NCI-H526 treated with DMSO at 0.1 percent for 48 hours (cell line): ENCODE measurements around the gene NQO2.
A peak's percentile ranks its signal among the peaks of the same experiment; 100 is the strongest.
"Not testable (repeated sequence)": the region's sequence is repeated elsewhere in the genome, so short reads cannot be mapped to it uniquely, and the experiment has no call there.

ENCODE experiments used
- DNase-seq: peaks from one replicate; lab custom pipeline; 2025; lab: John Stamatoyannopoulos, UW

Gene NQO2

DNA sequence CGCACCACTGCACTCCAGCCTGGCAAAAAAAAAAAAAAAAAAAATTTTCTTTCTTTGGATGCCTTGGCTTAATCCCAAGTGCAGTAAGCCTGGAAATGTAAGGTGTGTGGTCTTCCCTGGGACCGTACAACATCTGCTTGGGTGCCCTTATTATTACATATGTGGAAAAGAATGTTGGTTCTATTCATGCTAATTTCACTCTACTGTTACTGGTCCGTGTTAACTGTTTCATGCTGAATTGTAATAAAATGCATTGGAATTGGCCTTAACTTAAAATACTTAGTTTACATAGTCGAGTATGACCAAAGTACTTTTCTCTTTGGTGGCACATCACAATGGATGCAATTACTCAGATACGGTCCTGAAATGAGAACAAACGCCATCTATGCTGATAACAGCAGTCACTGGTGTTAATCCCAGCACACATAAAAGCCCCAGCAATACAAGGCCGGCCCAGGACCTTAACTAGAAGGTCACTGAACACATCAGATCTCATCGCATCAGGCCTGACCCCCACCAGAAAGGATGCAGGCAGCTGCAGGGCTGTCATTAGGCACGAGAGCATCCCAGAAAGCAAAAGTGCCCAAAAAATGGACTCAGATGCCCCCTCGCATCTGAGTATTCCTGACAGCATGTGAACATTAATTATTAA, 29.5 kb upstream of the NQO2 start:
- DNase-seq, result no peak

DNA sequence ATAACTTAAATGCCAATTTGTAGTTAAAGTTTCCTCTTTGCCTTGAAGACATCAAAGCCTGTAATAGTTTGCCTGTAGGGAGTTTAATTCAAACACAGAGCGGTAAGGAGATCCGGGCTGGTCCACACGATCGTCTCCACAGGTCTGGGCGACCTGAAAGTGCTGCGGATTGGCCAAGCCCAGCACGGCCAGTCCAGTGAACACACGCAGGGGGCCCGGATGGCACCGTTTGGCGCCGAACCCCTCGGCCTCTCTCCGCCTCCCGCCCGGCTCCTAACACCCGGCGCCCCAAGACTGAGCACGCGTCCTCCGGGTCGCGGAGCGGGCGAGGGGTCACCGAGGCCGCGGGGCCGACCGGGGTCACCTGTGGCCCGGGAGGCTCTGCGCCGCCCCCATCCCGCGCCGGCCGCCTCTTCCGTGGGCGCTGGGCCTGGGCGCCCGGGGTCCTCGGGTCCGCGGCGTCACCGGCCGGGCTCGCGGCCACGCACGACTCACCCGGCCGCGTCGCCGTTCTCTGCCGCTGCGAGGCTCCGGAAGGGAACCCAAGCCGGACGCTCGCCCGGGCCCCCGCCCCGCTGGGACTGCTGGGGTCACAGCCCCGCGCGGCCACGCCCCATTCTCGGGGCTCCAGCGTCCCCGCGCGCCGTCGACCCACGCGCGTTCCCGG, 28.8 kb upstream of the NQO2 start:
- peak; percentile 45 for DNase-seq

DNA sequence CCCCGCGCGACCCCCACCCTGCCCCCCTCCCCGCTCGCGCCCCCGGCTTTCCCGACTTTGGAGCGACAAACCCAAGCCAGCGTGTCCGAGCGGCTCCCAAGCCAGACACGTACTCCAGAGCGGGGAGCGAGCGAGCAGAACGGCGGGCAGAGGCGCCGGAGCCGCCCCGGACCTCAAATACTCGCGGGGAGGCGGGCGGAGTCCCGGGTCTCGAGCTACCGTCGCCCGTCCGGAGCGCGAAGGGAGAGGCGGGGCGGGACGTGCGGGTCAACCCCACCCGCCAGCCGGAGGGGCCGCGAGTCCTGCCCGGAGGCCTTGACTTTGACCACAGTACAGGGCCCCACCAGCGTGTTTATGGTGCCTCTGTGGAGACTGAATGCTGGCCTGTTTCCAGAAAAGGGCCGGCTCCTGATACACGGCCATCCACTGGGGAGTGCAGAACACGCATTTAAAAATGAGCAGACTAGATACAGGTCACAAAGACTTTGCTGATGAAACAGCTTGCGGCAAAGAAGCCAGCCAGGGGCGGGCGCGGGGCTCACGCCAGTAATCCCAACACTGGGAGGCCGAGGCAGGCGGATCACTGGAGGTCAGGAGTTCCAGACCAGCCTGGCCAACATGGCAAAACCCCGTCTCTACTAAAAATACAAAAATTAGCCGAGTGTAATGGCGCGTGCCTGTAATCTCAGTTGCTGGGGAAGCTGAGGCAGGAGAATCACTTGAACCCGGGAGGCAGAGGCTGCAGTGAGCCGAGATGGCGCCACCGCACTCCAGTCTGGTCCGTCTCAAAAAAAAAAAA, 28.1 kb upstream of the NQO2 start, which contains the start of gene SERPINB6:
Gene SERPINB6, minus strand, starts transcription at position 148 of the 799 bp plus-strand sequence. CDS start 12,235 bp downstream, outside the sequence.
- DNase-seq, result no peak

DNA sequence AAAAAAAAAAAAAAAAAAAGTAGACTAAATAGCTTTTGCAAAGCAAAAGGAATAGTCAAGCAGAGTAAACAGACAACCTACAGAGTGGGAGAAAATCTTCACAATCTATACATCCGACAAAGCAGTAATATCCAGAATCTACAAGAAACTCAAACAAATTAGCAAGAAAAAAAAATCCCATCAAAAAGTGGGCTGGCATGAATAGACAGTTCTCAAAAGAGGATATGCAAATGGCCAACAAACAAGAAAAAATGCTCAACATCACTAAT, 27.5 kb upstream of the NQO2 start:
- DNase-seq, result not testable (repeated sequence)

DNA sequence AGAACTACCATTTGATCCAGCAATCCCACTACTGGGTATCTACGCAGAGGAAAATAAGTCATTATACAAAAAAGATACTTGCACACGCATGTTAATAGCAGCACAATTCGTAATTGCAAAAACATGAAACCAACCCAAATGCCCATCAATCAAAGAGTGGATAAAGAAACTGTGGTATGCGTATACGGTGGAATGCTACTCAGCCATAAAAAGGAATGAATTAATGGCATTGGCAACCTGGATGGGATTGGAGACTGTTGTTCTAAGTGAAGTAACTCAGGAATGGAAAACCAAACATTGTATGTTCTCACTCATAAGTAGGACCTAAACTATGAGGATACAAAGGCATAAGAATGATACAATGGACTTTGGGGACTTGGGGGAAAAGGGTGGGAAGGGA, 27.0 kb upstream of the NQO2 start:
- DNase-seq, result not testable (repeated sequence)

DNA sequence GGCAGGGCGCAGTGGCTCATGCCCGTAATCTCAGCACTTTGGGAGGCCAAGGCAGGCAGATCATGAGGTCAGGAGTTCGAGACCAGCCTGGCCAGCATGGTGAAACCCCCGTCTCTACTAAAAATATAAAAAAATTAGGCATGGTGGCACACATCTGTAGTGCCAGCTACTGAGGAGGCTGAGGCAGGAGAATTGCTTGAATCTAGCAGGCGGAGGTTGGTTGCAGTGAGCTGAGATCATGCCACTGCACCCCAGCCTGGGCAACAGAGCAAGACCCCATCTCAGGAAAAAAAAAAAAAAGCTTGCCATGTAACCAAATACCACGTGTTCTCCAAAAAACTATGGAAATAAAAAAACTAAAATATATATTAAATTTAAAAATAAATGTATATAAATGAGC, 26.5 kb upstream of the NQO2 start:
- not testable (repeated sequence) for DNase-seq

DNA sequence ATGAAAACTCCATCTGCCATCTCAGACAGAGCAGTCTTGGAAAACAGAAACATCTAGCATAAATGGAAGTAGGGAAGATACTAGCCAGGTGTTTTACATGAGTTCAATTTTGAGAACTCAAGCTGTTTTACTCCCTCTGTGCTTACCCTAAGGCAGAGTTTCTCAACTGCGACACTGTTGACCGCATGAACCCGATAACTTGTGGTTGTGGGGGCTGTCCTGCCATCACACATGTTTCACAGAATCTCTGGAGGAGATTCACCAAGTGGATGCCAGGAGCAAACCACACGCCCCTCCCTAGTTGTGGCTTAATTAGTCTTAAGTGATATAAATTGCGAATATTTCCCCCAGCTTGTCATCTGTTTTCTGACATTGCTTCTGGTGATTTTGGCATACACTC, 26.0 kb upstream of the NQO2 start:
- DNase-seq, result no peak

DNA sequence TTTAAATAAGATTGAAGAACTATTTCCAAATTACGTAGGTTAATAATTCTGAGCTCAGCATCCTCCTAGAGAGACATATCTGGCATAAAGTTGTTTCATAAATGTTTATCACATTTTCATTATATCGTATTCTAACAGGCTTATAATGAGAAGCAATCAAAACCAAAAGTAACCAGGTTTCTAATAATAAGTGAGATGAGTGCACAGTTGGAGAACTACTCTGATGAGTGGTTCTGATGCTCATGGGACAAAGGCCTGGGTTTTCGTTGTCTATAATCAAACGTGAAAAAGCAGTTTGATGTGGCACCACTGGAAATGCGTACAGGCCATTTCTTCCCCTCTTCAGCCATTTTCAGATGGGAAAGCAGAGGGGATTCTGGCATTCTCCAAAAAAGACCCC, 23.6 kb upstream of the NQO2 start:
- no peak for DNase-seq

DNA sequence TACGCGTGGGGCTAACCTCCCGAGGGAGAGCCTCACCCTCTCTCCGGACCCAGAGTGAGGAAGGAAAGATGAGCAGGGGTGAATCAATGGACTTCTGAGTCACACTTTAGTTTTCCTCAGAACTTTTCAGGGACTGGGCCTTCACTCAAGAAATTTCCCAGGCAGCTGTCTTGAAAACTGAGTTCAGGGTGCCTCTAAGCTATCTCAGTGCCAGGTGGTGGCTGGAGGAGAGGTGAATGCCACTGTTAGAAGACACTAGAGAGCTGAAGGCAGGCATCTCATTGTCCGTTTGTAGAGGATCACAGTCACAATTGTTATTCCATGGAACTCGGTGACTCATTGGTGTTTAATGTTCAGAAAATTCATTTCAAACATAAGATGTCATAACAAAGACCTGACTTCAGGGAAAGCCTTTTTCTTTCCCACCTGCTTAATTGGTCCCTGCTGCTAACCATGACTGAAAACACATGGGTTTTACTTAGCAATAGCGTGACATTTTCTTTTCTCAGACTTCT, 23.1 kb upstream of the NQO2 start:
- no peak for DNase-seq

DNA sequence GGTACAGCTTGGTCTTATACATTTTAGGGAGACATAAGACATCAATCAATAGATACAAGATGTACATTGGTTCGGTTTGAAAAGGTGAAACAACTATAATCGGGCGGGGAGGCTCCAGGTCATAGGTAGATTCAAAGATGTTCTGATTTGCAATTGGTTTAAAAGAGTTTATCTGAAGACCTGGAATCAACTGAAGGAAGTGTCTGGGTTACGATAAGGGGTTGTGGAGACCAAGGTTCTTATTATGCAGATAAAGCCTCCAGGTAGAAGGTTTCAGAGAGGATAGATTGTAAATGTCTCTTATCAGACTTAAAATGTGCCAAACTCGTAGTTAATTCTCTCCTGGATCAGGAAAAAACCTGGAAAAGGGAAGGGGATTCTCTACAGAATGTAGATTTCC, 22.4 kb upstream of the NQO2 start:
- no peak for DNase-seq

DNA sequence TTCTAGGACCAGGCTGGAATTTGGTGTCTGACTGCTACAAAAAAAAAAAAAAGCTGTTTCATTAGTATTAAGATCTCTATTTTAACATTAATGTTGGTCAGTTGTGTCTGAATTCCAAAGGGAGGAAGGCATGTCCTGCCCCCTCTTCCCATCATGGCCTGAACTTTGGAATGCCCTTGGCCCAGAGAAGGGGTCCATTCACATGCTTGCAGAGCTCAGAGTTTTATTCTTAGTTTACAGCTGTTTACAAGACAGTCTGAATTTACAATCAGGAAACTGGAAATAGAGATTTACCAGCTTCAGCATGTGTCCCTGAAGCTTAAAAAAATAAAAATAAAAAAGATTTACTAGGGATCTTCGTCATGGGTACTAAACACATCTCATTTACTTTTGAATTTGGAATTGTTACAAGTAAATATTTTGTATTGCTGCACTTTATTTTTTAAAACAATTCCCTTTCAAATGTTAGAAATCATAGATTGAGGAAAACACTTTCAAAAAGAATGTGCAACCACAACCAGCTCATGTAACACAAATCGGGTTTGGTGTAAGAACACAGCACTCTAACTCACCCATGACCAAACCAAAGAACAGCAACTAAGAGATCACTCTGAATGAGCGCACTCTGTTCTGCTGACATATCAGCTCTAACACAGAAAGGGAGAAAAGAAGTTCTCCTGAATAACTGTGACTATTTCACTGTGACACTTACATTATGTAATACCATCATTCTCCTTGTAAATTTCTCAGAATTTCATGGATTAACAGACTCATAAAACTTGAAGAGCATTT, 21.7 kb upstream of the NQO2 start:
- no peak for DNase-seq

DNA sequence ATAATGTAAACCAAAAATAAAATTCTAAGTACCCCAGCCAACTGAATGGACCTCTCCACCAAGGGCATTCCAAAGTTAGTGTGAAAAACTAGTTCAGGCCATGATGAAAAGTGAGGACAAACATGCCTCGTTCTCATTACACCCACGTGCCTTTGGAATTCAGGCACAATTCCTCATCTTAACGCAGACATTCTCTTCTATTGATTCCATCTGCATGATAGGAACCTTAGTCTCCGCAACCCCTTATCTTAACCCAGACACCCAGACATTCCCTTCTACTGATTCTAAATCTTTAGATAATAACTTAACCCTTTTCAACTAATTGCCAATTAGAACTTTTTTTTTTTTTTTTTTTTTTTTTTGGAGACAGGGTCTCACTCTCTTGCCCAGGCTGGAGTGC, 20.8 kb upstream of the NQO2 start:
- no peak for DNase-seq

DNA sequence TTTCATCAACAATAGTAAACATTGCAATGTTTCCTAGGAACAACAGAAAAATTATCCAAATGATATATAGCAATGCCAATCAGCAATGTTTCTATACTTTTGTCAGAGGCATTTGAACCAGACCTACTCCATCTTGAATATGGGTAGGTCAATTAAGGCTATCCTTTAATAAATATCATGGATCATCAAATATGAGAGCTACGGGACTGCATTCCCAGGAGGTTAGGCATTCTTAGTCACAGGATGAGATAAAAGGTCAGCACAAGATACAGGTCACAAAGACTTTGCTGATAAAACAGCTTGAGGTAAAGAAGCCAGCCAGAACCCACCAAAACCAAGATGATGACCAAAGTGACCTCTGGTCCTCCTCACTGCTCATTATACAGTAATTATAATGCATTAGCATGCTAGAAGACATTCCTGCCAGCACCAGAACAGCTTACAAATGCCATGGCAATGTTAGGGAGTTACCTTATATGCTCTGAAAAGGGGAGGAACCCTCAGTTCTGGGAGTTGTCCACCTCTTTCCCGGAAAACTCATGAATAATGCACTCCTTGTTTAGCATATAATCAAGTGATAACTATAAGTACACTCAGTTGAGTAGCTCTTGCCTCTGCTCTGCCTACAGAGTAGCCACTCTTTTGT, 19.8 kb upstream of the NQO2 start:
- DNase-seq, result no peak

DNA sequence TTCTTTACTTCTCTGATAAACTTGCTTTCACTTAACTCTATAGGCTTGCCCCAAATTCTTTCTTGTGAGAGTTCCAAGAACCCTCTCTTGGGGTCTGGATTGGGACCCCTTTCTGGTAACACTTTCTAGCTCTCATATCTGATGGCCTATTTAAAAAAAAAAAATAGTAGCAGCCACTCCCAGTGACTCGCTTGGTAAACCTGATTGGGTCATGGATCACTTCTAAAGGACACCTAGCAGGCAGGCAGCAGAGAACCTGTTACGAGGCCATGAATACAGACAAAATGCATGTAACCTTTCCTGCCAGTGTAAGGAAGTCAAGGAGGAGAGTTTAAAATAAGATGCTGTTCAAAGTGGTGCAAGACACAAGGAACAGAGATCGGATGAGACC, 19.2 kb upstream of the NQO2 start:
- DNase-seq, result no peak

DNA sequence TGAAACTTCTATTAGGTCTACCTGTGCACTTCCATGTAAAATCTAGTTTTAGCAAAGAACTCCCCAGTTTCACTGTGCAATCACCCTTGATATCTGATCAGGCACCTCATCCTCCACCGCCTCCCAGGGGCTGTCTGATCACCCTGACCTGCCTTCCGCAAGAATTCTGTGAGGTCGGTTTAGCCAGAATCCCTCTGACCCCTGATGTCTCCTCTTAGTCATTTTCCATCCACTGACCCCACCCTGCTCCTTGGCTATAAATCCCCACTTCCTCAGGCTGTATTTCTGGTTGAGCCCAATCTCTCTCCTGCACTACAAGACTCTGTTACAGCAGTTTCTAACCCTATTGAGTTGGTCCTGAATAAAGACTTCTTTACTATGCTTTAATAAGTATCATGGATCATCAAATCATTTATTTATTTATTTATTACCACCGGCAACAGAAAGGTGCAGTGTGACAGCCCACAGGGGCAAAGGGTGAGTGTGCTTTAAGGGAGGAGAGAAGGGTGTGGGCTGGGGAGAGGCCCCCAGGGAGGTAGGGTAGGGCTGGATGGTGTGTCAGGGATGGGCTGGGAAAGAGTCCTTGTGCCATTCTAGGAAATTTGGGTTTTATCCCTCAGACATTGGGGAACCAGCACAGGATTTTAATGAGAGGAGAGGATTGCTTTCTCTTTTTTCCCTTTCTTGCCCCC, 17.1 kb upstream of the NQO2 start:
- no peak for DNase-seq

DNA sequence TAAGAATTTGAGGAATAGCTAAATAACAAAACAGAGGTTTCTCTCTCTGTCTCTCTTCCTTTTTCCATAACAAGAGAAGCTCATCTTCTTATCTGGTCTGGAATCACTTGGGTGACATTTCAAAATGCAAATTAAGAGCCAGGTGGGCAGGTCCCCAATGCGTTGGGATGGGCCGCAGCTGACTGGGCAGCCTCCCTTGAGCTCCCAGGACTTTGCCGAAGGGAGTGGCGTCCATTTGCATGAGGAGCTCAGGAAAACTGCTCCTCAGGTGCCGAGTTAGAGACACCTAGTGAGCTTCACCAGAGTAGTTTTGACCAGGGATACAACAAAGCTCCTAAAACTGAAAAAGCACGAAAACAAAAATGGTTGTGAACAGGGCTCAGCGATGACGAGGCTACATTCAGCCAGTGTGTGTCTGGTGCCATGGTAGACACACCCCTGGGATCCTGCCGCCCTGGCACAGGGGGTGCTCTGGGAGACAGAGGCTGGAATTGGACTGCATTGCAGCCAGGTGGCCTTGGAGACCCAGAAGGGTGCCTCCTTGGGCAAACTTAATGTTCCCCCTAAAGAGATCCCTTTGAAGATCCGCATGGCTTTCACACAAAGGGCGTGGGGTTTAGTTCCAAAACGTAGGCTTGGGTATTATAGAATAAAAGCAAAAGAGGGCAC, 14.8 kb upstream of the NQO2 start:
- DNase-seq, result peak; percentile 92

DNA sequence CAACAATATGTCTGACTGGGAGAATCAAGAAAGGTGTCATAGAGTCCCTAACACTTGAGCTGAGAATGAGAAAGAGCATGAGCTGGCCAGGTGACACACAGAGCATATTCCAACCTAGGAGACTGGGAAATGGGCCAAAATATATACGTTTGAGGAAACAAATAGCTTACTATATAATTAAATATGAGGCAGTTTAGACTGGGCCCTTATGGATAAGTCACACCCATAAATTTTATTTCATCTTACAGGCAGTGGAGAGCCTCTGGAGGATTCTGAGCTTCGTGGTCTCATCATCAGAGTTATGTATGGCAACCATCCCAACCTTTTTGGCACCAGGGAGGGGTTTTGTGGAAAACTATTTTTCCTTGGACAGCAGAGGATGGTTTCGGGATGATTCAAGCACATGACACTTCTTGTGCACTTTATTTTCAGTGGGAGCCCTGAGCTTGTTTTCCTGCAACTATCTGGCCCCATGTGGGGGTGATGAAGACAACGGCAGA, 12.9 kb upstream of the NQO2 start:
- DNase-seq, result no peak

DNA sequence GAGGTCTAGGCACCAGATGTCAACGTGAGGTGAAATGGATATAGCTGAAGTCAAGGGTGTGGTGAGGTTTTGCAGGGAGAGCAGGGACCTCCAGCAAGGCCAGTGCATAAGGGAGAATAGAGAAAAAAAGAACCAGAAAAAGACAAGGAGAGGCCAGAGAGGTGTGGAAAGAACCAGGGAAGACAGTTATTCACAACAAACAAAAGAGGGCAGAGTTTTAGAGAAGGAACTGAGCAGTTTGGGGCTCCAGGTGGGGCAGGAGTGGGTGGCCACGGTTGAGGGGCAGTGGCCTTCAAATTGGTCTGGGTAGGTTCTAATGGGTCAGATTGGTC, 11.6 kb upstream of the NQO2 start:
- DNase-seq, result no peak

DNA sequence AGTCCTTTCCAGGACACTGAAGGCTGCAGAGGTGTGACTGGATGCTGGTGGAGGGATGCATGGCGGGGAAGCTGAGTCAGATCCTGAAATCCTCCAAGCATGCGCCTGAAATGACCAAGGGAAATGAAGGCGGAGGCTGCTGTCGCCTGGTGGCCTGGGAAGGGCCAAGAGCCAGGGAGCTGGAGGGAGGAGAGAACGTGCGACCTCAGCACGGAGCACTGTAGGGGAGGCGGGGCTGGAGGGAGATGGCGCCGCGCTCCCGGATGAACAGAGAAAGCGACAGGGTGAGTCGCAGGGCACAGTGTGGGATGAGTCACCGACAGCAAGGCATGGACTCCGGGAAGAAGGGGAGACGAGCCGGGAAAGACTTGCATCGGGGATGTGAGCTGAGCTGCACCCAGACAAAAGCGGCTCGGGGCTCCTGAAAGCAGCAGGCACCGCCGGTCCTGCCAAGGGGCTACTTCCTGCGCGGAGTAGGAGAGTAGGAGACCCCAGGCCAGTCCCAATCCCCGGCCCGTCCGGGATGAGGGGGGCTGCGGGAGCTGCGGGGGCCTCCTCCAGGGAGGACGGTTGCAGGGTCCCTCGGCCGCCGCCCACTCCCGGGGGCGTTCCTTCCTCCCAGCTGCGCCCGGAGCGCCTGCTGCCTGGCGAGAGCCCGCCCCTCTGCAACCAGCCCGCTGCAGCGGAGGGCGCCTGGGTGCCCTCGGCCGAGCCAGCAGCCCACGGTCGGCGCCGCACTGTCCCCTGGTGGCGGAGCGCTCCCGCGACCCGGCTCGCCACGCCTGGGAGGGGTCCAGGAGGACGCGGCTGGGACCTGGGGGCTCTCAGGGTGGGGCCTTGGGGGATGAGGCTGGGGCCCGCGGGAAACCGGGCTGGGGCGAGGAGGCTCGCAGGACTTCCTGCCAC, 11.0 kb upstream of the NQO2 start:
- DNase-seq, result peak; percentile 80
